HepG2 (cell line): ENCODE measurements around the gene ARHGEF12.

Source experiments
- CBFB ChIP-seq: sonication (generic); formaldehyde crosslinking; IDR thresholded peaks from 2 replicates; pipeline ENCODE4 v1.4.0; 2020; ENCODE audit warnings: missing genetic modification reagents
- CHD2 ChIP-seq: IDR thresholded peaks from 2 replicates; pipeline ENCODE4 v1.6.1; 2011; ENCODE audit warnings: low read depth, low read length, improper control_type of control experiment
- CTCF ChIP-seq: sonication (generic); formaldehyde crosslinking; IDR thresholded peaks from 2 replicates; pipeline ENCODE4 v1.5.0; 2020; ENCODE audit warnings: mild to moderate bottlenecking, missing genetic modification reagents, moderate library complexity
- HOXA3 ChIP-seq: sonication (generic); formaldehyde crosslinking; IDR thresholded peaks from 2 replicates; pipeline ENCODE4 v1.5.0; 2020; ENCODE audit warnings: missing genetic modification reagents
- POLR2AphosphoS2 ChIP-seq: IDR thresholded peaks from 2 replicates; pipeline ENCODE4 v1.6.1; 2011; ENCODE audit warnings: low read depth, low read length, improper control_type of control experiment
- PRPF4 ChIP-seq: fragments of 200-400 bp; formaldehyde crosslinking; IDR thresholded peaks from 2 replicates; pipeline ENCODE4 v1.6.1; 2016; ENCODE audit warnings: low read length, low read depth; ENCODE audit not compliant: poor library complexity, severe bottlenecking
- TCF12 ChIP-seq, 2 experiments: fragments of 450-650 bp in 1 of 2; sonication (generic) in 1 of 2; formaldehyde crosslinking in 1 of 2; IDR thresholded peaks; 2 replicates each; pipeline versions ENCODE4 v1.6.1 to v1.8.0; 2017 to 2022; ENCODE audit warnings: antibody characterized with exemption in 1 of 2, mild to moderate bottlenecking in 1 of 2, missing genetic modification reagents in 1 of 2, moderate library complexity in 1 of 2
- TF ChIP-seq, protein P1 (sequence below): sonication (generic); formaldehyde crosslinking; IDR thresholded peaks from 2 replicates; pipeline ENCODE4 v1.8.0; 2022; ENCODE audit warnings: mild to moderate bottlenecking, missing genetic modification reagents, moderate library complexity
- TF ChIP-seq, protein P2 (sequence below): sonication (generic); formaldehyde crosslinking; IDR thresholded peaks from 2 replicates; pipeline ENCODE4 v1.4.0; 2020; ENCODE audit warnings: missing genetic modification reagents, mild to moderate bottlenecking, borderline replicate concordance

DNA sequence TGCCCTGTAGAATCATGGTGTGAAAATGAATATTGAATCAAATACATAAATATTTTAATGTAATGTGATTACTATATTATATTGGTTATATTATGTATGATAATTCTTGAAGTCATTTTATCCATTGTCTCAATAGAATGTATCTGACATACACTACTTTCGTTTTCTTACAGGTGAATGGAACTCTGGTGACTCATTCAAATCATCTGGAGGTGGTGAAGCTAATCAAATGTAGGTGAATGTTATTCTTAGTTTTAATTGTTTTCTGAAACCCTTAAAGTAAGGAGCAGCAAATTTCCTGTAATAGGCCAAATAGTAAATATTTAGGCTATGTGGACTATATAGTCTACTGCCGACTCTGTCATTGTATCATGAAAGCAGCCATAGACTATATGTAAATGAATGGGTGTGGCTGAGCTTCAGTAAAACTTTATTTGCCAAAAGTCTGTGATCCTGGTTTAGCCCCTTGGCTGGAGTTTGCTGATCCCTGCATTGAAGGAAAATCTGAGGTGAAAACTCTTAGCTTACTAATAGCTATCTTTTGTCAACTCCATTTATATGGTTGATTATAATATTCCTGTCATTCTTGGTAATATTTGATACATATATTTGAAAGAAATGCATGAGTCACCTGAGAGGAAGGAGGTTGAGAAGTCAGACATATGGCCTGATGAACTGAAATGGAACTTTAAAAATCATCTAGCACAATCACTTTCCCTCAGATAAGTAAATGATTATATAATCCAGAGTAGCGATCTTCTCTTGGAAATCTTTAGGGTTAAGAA, 88.2 kb downstream of the ARHGEF12 start:
- TF ChIP-seq CBFB = no peak
- no peak for TF ChIP-seq CTCF
- TF ChIP-seq HOXA3 (CRISPR knock-in tag) = no peak
- no peak for TF ChIP-seq PRPF4
- TF ChIP-seq, protein P1, sequence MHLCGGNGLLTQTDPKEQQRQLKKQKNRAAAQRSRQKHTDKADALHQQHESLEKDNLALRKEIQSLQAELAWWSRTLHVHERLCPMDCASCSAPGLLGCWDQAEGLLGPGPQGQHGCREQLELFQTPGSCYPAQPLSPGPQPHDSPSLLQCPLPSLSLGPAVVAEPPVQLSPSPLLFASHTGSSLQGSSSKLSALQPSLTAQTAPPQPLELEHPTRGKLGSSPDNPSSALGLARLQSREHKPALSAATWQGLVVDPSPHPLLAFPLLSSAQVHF (CRISPR knock-in tag) = no peak
- no peak for TF ChIP-seq TCF12 (IDR thresholded peaks at IDR 0.05)
- no peak for TF ChIP-seq TCF12 (CRISPR knock-in tag; IDR thresholded peaks at IDR 0.05)
- TF ChIP-seq, protein P2, sequence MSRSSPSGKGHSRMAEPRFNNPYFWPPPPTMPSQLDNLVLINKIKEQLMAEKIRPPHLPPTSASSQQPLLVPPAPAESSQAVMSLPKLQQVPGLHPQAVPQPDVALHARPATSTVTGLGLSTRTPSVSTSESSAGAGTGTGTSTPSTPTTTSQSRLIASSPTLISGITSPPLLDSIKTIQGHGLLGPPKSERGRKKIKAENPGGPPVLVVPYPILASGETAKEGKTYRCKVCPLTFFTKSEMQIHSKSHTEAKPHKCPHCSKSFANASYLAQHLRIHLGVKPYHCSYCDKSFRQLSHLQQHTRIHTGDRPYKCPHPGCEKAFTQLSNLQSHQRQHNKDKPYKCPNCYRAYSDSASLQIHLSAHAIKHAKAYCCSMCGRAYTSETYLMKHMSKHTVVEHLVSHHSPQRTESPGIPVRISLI (CRISPR knock-in tag) = no peak
- no peak for TF ChIP-seq CHD2
- TF ChIP-seq POLR2AphosphoS2 = no peak
